ENCODE results near the gene SPSB1.

DNA sequence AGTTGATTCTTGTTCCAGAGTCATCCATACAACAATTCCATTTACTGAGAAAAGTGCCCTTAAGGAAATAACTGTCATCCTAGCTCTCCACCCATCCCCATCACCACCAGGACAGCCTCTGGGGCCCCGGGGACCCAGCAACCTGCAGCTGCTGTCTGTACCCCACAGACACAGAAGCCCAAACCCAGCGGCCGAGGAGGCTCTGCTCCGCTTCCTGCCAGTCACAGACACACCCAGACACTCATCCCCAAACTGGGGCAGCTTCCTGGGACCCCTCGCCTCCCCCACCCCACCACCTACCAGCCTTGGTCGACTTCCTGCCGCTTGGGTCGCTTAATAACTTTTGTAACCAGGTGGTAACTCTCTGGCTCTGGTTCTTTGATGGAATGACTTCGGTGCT lies 125.0 kb downstream of the SPSB1 start:
- no peak for TF ChIP-seq POLR2A (IDR thresholded peaks at IDR 0.05; ENCODE audit: low read depth, low read length)
- no peak for TF ChIP-seq POU2F2 (IDR thresholded peaks at IDR 0.05; ENCODE audit: low read depth, low read length)
- TF ChIP-seq TAF1 (IDR thresholded peaks at IDR 0.05; ENCODE audit: low read depth, low read length): no peak
- no peak for TF ChIP-seq PAX5 (IDR thresholded peaks at IDR 0.05; ENCODE audit: insufficient read depth, low read length, severe bottlenecking)
- TF ChIP-seq POLR2AphosphoS5 (IDR thresholded peaks at IDR 0.05; ENCODE audit: low read depth, low read length): no peak
- TF ChIP-seq SPI1 (IDR thresholded peaks at IDR 0.05; ENCODE audit: low read depth, low read length): no peak

All from GM12891 (cell line).